Measurements from ENCODE around the gene ACIN1. TPM values are rescaled to one million over a fixed set of nuclear protein-coding genes. Genes with fewer than 3 reads are reported as not detected.

The ACIN1 gene
- total RNA-seq, 2 experiments from 2014 or later: 166 to 167 TPM

GRCh38 chr14:23086565-23086964 is 8.4 kb downstream of the ACIN1 start:
- H3K4me3 Mint-ChIP-seq: no peak overlapping the region
- DNase-seq: no peak
- H3K9me3 Mint-ChIP-seq: no peaks in the 10 kb centered on the region
- H3K27me3 Mint-ChIP-seq: no peaks in the 10 kb centered on the region
- POLR2A ChIA-PET: interaction anchor here (1.0 to 1.6 kb wide), 2 partner anchors 9 to 10 kb away, joined by 3 to 7 read pairs; partner anchors contain the start of genes ACIN1 and C14orf119
- H3K36me3 Mint-ChIP-seq (ENCODE audit: low read depth): peaks cover 60% of the 10 kb centered on the region
- peaks cover 21% of the 10 kb centered on the region for H3K4me1 Mint-ChIP-seq
- no peak overlapping the region for H3K27ac Mint-ChIP-seq
- CTCF ChIA-PET: interaction anchor here (1.2 to 2.4 kb wide), 4 partner anchors 8 to 34 kb away, joined by 4 to 10 read pairs (median 8); partner anchors contain the start of genes ACIN1 and C14orf119

DNA sequence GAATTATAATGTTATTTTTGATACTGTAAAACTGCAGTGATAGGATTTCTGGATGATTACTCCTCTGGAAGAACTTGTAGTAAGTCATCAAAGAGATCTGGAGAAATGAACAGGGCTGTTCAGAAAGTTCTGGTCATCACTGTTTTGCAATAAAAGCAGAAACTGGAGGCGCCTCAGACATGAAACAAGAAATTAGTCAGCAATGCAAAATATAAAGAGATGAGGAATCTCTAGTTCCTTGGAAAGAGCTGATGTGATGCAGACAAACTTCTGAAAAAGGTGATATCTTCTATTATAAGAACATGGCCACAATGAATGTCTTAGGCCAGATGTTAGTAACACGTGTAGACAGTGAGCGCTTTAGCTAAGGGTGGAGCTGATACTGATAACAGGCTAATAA is 9.5 kb downstream of the ACIN1 start:
- POLR2A ChIA-PET: interaction anchor here (1.0 to 2.0 kb wide), 4 partner anchors 8 to 35 kb away, joined by 3 to 7 read pairs (median 5); partner anchors contain the start of genes ACIN1 and C14orf119
- H3K36me3 Mint-ChIP-seq (ENCODE audit: low read depth): peaks cover 69% of the 10 kb centered on the region

DNA sequence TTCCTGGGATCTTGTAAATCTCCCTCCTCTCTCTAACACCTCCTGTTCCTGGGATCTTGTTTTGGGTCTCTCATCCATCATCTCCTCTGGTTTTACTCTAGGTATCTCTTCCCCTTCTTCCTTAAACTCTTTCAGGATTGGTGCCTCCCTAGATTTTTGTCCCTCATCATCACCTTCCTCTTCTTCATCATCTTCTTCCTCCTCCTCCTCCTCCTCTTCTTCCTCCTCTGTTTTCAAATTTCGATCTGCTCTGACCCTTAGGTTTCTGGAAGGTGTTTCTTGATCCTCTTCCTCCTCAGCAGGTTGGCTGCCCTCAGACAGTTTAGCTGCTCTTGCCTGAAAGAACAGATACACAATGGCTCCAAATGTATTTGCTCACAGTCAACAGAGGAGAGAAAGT is 14.5 kb downstream of the ACIN1 start:
- Mint-ChIP-seq H3K27me3 (no peaks in the 10 kb centered on the region), H3K9me3 (no peaks in the 10 kb centered on the region), H3K4me3 (no peak overlapping the region), H3K4me1 (peaks cover 3% of the 10 kb centered on the region), H3K27ac (no peak overlapping the region), H3K36me3 (ENCODE audit: low read depth) (peaks cover 68% of the 10 kb centered on the region)
- ChIA-PET CTCF (interaction anchor here (1.0 to 2.5 kb wide), 3 partner anchors 12 to 94 kb away, joined by 5 to 16 read pairs (median 5); partner anchors contain the start of genes ACIN1 and C14orf119), POLR2A (interaction anchor here (2.1 kb wide), 2 partner anchors 9 to 15 kb away, joined by 8 to 9 read pairs; partner anchors contain the start of genes ACIN1 and C14orf119)
- no peak for DNase-seq

More for the DNA sequence above, 9.5 kb downstream of the ACIN1 start:
- CTCF ChIA-PET: interaction anchor here (1.2 to 2.4 kb wide), 4 partner anchors 8 to 35 kb away, joined by 4 to 10 read pairs (median 8); partner anchors contain the start of genes ACIN1 and C14orf119
- H3K4me3 Mint-ChIP-seq: no peak overlapping the region
- no peak for DNase-seq
- H3K27ac Mint-ChIP-seq: no peak overlapping the region
- peaks cover 19% of the 10 kb centered on the region for H3K4me1 Mint-ChIP-seq
- no peaks in the 10 kb centered on the region for H3K27me3 Mint-ChIP-seq
- H3K9me3 Mint-ChIP-seq: no peaks in the 10 kb centered on the region

GRCh38 chr14:23079716-23080115 is 15.2 kb downstream of the ACIN1 start:
- H3K4me1 Mint-ChIP-seq: peaks cover 1% of the 10 kb centered on the region
- peaks cover 68% of the 10 kb centered on the region for H3K36me3 Mint-ChIP-seq (ENCODE audit: low read depth)
- H3K27ac Mint-ChIP-seq: no peak overlapping the region
- no peaks in the 10 kb centered on the region for H3K9me3 Mint-ChIP-seq
- H3K27me3 Mint-ChIP-seq: no peaks in the 10 kb centered on the region
- POLR2A ChIA-PET: interaction anchor here (2.1 kb wide), 1 partner anchor 15 kb away, joined by 9 read pairs; the partner anchor contains the start of genes ACIN1 and C14orf119
- H3K4me3 Mint-ChIP-seq: no peak overlapping the region
- CTCF ChIA-PET: interaction anchor here (3.4 kb wide), 1 partner anchor 11 kb away, joined by 40 read pairs; no protein-coding TSS in a partner anchor
- no peak for DNase-seq

- DNase-seq: no peak
- Mint-ChIP-seq H3K4me3 (no peak overlapping the region), H3K36me3 (ENCODE audit: low read depth) (peaks cover 71% of the 10 kb centered on the region)
Measured at GRCh38 chr14:23078692-23079116, 16.2 kb downstream of the ACIN1 start.

GRCh38 chr14:23077962-23078361 is 17.0 kb downstream of the ACIN1 start:
- Mint-ChIP-seq H3K4me3 (no peak overlapping the region), H3K27me3 (no peaks in the 10 kb centered on the region), H3K9me3 (no peaks in the 10 kb centered on the region), H3K4me1 (no peaks in the 10 kb centered on the region), H3K27ac (no peak overlapping the region), H3K36me3 (ENCODE audit: low read depth) (peaks cover 72% of the 10 kb centered on the region)
- DNase-seq: no peak
- CTCF ChIA-PET: interaction anchor here (0.7 to 3.4 kb wide), 15 partner anchors 8 to 143 kb away, joined by 3 to 40 read pairs (median 7); partner anchors contain the start of genes ACIN1, AJUBA, C14orf119 and CDH24
- POLR2A ChIA-PET: interaction anchor here (1.1 to 2.5 kb wide), 3 partner anchors 8 to 14 kb away, joined by 4 to 7 read pairs (median 6); no protein-coding TSS in a partner anchor

More at GRCh38 chr14:23078692-23079116, 16.2 kb downstream of the ACIN1 start:
- Mint-ChIP-seq H3K9me3 (no peaks in the 10 kb centered on the region), H3K4me1 (no peaks in the 10 kb centered on the region), H3K27me3 (no peaks in the 10 kb centered on the region), H3K27ac (no peak overlapping the region)
- ChIA-PET POLR2A (interaction anchor here (2.5 kb wide), 1 partner anchor 10 kb away, joined by 6 read pairs; no protein-coding TSS in a partner anchor), CTCF (interaction anchor here (1.7 to 3.4 kb wide), 4 partner anchors 10 to 42 kb away, joined by 4 to 40 read pairs (median 24); partner anchors contain the start of genes ACIN1 and C14orf119)

- H3K9me3 Mint-ChIP-seq: no peaks in the 10 kb centered on the region
- H3K36me3 Mint-ChIP-seq (ENCODE audit: low read depth): peaks cover 79% of the 10 kb centered on the region
- H3K27ac Mint-ChIP-seq: no peak overlapping the region
- DNase-seq: no peak
- H3K4me1 Mint-ChIP-seq: peaks cover 8% of the 10 kb centered on the region
- H3K4me3 Mint-ChIP-seq: no peak overlapping the region
- POLR2A ChIA-PET: interaction anchor here (1.1 to 2.5 kb wide), 7 partner anchors 8 to 70 kb away, joined by 3 to 7 read pairs (median 4); partner anchors contain the start of genes ACIN1 and C14orf119
- CTCF ChIA-PET: interaction anchor here (0.6 to 3.4 kb wide), 23 partner anchors 8 to 224 kb away, joined by 3 to 40 read pairs (median 4); partner anchors contain the start of genes ACIN1, AJUBA, C14orf119 and CDH24
- no peaks in the 10 kb centered on the region for H3K27me3 Mint-ChIP-seq
Measured at GRCh38 chr14:23076785-23077408, 18.0 kb downstream of the ACIN1 start.

GRCh38 chr14:23074906-23075305 is 20.0 kb downstream of the ACIN1 start:
- Mint-ChIP-seq H3K4me3 (no peak overlapping the region), H3K27me3 (no peaks in the 10 kb centered on the region), H3K27ac (no peak overlapping the region), H3K4me1 (peaks cover 26% of the 10 kb centered on the region), H3K9me3 (no peaks in the 10 kb centered on the region), H3K36me3 (ENCODE audit: low read depth) (peaks cover 66% of the 10 kb centered on the region)
- CTCF ChIA-PET: interaction anchor here (0.6 to 1.2 kb wide), 6 partner anchors 16 to 131 kb away, joined by 3 to 4 read pairs (median 3); partner anchors contain the start of gene C14orf119
- no peak for DNase-seq
- POLR2A ChIA-PET: no interaction called here

- Mint-ChIP-seq H3K27ac (peak overlapping the region; percentile 79), H3K4me1 (peaks cover 34% of the 10 kb centered on the region), H3K4me3 (peak overlapping the region; percentile 97), H3K36me3 (ENCODE audit: low read depth) (peaks cover 60% of the 10 kb centered on the region), H3K27me3 (no peaks in the 10 kb centered on the region), H3K9me3 (no peaks in the 10 kb centered on the region)
- ChIA-PET POLR2A (interaction anchor here (1.0 to 3.7 kb wide), 8 partner anchors 10 to 229 kb away, joined by 3 to 37 read pairs (median 9); partner anchors contain the start of genes ACIN1, C14orf119 and CDH24), CTCF (interaction anchor here (1.0 to 4.2 kb wide), 15 partner anchors 9 to 231 kb away, joined by 3 to 31 read pairs (median 6); partner anchors contain the start of genes ACIN1, AJUBA, C14orf119 and CDH24)
- DNase-seq: no peak
Measured at GRCh38 chr14:23071921-23072539, 22.9 kb downstream of the ACIN1 start.

- Mint-ChIP-seq H3K4me1 (peaks cover 34% of the 10 kb centered on the region), H3K4me3 (peak overlapping the region; percentile 97), H3K9me3 (no peaks in the 10 kb centered on the region), H3K27me3 (no peaks in the 10 kb centered on the region), H3K36me3 (ENCODE audit: low read depth) (peaks cover 59% of the 10 kb centered on the region), H3K27ac (peak overlapping the region; percentile 79)
- peak; percentile 85 for DNase-seq
- CTCF ChIA-PET: interaction anchor here (0.8 to 4.2 kb wide), 19 partner anchors 9 to 231 kb away, joined by 3 to 31 read pairs (median 4); partner anchors contain the start of genes ACIN1, AJUBA, C14orf119 and CDH24
- POLR2A ChIA-PET: interaction anchor here (1.0 to 3.7 kb wide), 12 partner anchors 9 to 230 kb away, joined by 3 to 37 read pairs (median 6); partner anchors contain the start of genes ACIN1, C14orf119, CDH24 and RBM23
Measured at GRCh38 chr14:23071244-23071920, 23.6 kb downstream of the ACIN1 start.

GRCh38 chr14:23070262-23071129 is 24.4 kb downstream of the ACIN1 start:
- Mint-ChIP-seq H3K36me3 (ENCODE audit: low read depth) (peaks cover 60% of the 10 kb centered on the region), H3K4me1 (peaks cover 37% of the 10 kb centered on the region), H3K9me3 (no peaks in the 10 kb centered on the region), H3K27me3 (no peaks in the 10 kb centered on the region), H3K4me3 (peak overlapping the region; percentile 97), H3K27ac (peak overlapping the region; percentile 79)
- ChIA-PET POLR2A (interaction anchor here (0.7 to 3.7 kb wide), 13 partner anchors 8 to 231 kb away, joined by 3 to 37 read pairs (median 4); partner anchors contain the start of genes ACIN1, C14orf119, CDH24 and RBM23), CTCF (interaction anchor here (0.8 to 4.2 kb wide), 13 partner anchors 12 to 232 kb away, joined by 3 to 31 read pairs (median 5); partner anchors contain the start of genes ACIN1, AJUBA, C14orf119 and CDH24)
- DNase-seq: no peak

Measured in activated CD4-positive, alpha-beta memory T cell treated with anti-CD3 and anti-CD28 coated beads, Interleukin-2, amount 10 ng/mL, durations not matched to agents 7 days and 5 days (primary cell).